KMS-11 (cell line): ENCODE data around the gene RPS18.
A peak's percentile ranks its signal among the peaks of the same experiment; 100 is the strongest.

Source experiments
- H2AFZ ChIP-seq: fragments of 200-600 bp; sonication (generic); 2 replicates; pipeline ENCODE4 v1.6.1; 2016; ENCODE audit warnings: antibody characterized with exemption, mixed run types, low read depth
- H3K27ac ChIP-seq: fragments of 200-600 bp; sonication (generic); 2 replicates; pipeline ENCODE4 v1.6.1; 2016; ENCODE audit warnings: mild to moderate bottlenecking, mixed run types
- H3K27me3 ChIP-seq: fragments of 200-600 bp; sonication (generic); 2 replicates; pipeline ENCODE4 v1.6.1; 2017; ENCODE audit warnings: mild to moderate bottlenecking, low read depth, mixed run types, moderate library complexity; ENCODE audit not compliant: insufficient read depth
- H3K36me3 ChIP-seq: fragments of 200-600 bp; sonication (generic); 2 replicates; pipeline ENCODE4 v1.6.1; 2017; ENCODE audit warnings: mild to moderate bottlenecking, mixed run types; ENCODE audit not compliant: insufficient read depth
- H3K4me1 ChIP-seq: fragments of 200-600 bp; sonication (generic); 2 replicates; pipeline ENCODE4 v1.6.1; 2016; ENCODE audit warnings: mild to moderate bottlenecking, low read depth, mixed run types; ENCODE audit not compliant: poor library complexity, severe bottlenecking
- H3K4me2 ChIP-seq: fragments of 200-600 bp; sonication (generic); 2 replicates; pipeline ENCODE4 v1.7.0; 2016; ENCODE audit warnings: mild to moderate bottlenecking, mixed run types
- H3K4me3 ChIP-seq: fragments of 200-600 bp; sonication (generic); IDR thresholded peaks from 2 replicates; pipeline ENCODE4 v1.6.1; 2017; ENCODE audit warnings: low read depth, low read length, mixed read lengths; ENCODE audit not compliant: insufficient read depth
- H3K79me2 ChIP-seq: fragments of 200-600 bp; sonication (generic); 2 replicates; pipeline ENCODE4 v1.6.1; 2016; ENCODE audit warnings: low read depth, mixed run types; ENCODE audit not compliant: insufficient read depth
- H3K9ac ChIP-seq: fragments of 200-600 bp; sonication (generic); 2 replicates; pipeline ENCODE4 v1.6.1; 2016; ENCODE audit warnings: mild to moderate bottlenecking, mixed run types
- H4K20me1 ChIP-seq: fragments of 200-600 bp; sonication (generic); 2 replicates; pipeline ENCODE4 v1.6.1; 2016; ENCODE audit warnings: mild to moderate bottlenecking, mixed run types; ENCODE audit not compliant: insufficient read depth
- TF ChIP-seq, protein P1 (sequence below): fragments of 200-600 bp; sonication (generic); conservative IDR thresholded peaks from 2 replicates; pipeline ENCODE4 v1.6.1; 2017; ENCODE audit warnings: low read depth, mild to moderate bottlenecking, antibody characterized with exemption, low read length, moderate library complexity, mixed read lengths

Gene RPS18

DNA sequence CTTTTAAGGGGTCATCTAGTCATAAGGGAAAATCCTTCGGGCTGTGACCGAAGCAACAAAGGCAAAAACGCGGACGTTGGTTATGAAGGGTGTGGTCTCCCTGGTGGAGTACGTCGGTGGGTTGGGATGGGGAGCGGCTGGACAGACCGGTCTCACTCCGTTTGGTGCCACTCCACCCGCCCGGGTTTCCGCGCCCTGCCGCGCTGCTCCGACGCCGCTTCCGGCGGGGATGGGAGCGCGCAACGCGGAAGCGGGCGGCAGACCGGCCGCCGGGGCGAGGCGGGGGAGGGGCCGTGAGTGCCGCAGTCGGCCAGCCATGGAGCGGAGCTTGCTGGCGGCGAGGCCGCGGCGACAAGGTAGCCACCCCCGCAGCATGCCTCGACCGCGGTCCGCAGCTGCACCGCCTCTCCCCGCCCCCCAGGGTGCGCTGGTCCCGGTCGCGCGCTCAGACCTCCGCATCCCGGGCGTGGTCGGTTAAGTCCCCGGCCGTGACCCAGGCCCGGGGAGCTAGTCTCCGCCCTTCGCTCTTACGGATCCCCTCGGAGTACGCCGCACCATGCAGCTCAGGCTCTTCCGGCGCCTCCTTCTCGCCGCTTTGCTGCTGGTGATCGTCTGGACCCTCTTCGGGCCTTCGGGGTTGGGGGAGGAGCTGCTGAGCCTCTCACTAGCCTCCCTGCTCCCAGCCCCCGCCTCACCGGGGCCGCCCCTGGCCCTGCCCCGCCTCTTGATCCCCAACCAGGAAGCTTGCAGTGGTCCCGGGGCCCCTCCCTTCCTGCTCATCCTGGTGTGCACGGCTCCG lies 5.2 kb downstream of the RPS18 start, which contains the start of gene B3GALT4:
B3GALT4 (plus strand) TSS at position 260 of the 799 bp plus-strand sequence; CDS start at position 557, 297 bp downstream.
- Histone ChIP-seq H3K9ac (no peak within 1 kb of the TSS), H3K4me2 (no peak within 1 kb of the TSS), H3K79me2 (peaks cover 35% of the 10 kb centered on the region), H4K20me1 (peaks cover 16% of the 10 kb centered on the region; the same call in 1 of the 2 replicates), H3K4me1 (peaks cover 24% of the 10 kb centered on the region), H2AFZ (no peak within 1 kb of the TSS), H3K27me3 (no peaks in the 10 kb centered on the region), H3K4me3 (no peak within 1 kb of the TSS), H3K27ac (no peak within 1 kb of the TSS; the same call in 1 of the 2 replicates), H3K36me3 (peaks cover 29% of the 10 kb centered on the region; the same call in 1 of the 2 replicates)
- TF ChIP-seq, protein P1, sequence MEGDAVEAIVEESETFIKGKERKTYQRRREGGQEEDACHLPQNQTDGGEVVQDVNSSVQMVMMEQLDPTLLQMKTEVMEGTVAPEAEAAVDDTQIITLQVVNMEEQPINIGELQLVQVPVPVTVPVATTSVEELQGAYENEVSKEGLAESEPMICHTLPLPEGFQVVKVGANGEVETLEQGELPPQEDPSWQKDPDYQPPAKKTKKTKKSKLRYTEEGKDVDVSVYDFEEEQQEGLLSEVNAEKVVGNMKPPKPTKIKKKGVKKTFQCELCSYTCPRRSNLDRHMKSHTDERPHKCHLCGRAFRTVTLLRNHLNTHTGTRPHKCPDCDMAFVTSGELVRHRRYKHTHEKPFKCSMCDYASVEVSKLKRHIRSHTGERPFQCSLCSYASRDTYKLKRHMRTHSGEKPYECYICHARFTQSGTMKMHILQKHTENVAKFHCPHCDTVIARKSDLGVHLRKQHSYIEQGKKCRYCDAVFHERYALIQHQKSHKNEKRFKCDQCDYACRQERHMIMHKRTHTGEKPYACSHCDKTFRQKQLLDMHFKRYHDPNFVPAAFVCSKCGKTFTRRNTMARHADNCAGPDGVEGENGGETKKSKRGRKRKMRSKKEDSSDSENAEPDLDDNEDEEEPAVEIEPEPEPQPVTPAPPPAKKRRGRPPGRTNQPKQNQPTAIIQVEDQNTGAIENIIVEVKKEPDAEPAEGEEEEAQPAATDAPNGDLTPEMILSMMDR = 0 out of 2 replicates have a peak, but pooled peaks have one; percentile 19

DNA sequence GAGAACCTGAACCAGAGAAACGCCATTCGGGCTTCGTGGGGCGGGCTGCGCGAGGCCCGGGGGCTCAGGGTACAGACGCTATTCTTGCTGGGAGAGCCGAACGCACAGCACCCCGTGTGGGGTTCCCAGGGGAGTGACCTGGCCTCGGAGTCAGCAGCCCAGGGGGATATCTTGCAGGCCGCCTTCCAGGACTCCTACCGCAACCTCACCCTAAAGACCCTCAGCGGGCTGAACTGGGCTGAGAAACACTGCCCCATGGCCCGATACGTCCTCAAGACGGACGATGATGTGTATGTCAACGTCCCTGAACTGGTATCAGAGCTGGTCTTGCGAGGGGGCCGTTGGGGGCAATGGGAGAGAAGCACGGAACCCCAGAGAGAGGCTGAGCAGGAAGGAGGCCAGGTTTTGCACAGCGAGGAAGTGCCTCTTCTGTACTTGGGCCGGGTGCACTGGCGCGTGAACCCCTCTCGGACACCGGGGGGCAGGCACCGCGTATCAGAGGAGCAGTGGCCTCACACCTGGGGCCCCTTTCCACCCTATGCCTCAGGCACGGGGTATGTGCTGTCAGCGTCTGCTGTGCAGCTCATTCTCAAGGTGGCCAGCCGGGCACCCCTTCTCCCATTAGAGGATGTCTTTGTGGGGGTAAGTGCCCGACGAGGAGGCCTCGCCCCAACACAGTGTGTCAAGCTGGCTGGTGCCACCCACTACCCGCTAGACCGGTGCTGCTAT lies 6.0 kb downstream of the RPS18 start:
- Histone ChIP-seq H3K4me3 (no peak overlapping the region), H2AFZ (no peak overlapping the region), H3K27me3 (no peaks in the 10 kb centered on the region), H3K27ac (no peak overlapping the region), H3K79me2 (peaks cover 27% of the 10 kb centered on the region), H3K4me1 (peaks cover 24% of the 10 kb centered on the region), H3K9ac (no peak overlapping the region), H3K36me3 (peaks cover 26% of the 10 kb centered on the region; the same call in 1 of the 2 replicates), H3K4me2 (no peak overlapping the region), H4K20me1 (peaks cover 16% of the 10 kb centered on the region; the same call in 1 of the 2 replicates)
- TF ChIP-seq, protein P1 = no peak

DNA sequence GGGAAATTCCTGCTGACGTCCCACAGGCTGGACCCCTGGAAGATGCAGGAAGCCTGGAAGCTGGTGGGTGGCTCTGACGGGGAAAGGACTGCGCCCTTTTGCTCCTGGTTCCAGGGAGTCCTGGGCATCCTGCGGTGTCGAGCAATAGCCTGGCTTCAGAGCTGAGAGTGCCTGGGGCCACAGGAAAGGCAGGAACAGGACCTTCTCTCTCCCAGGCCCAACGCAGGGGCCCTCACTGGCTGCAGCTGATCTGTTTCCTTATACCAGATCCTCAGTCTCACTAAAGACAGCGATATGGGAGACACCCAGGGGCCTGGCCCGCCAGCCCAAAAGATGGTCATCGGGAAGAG lies 6.5 kb downstream of the RPS18 start:
- H3K4me1 ChIP-seq = peaks cover 19% of the 10 kb centered on the region
- peaks cover 12% of the 10 kb centered on the region; the same call in 1 of the 2 replicates for H4K20me1 ChIP-seq
- no peak overlapping the region for H3K4me2 ChIP-seq
- no peak overlapping the region for H3K4me3 ChIP-seq
- H3K36me3 ChIP-seq = peaks cover 21% of the 10 kb centered on the region; the same call in 1 of the 2 replicates
- TF ChIP-seq, protein P1 = no peak
- no peak overlapping the region for H3K9ac ChIP-seq
- peaks cover 22% of the 10 kb centered on the region for H3K79me2 ChIP-seq
- H3K27me3 ChIP-seq = no peaks in the 10 kb centered on the region
- H3K27ac ChIP-seq = no peak overlapping the region
- H2AFZ ChIP-seq = no peak overlapping the region

DNA sequence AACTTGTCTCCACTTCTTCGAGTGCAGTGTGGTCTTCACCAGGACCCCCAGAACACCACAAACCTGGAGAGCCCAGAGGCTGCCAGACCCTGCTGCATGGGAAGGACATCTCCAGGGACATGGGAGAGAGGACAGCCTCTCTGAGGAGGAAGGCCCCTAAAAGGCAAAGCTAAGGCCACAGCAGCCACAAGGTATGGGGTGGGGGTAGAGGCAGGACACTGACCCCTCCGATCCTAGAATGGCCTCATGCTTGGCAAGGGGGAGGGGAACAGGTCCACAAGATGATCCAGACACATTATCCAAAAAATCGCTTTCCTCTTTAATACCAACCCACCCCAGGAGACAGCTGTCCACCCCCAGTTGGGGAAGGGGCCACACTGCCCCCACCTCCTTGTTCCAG lies 6.9 kb downstream of the RPS18 start:
- Histone ChIP-seq H3K79me2 (peaks cover 17% of the 10 kb centered on the region), H4K20me1 (peaks cover 8% of the 10 kb centered on the region; the same call in 1 of the 2 replicates), H3K4me3 (no peak overlapping the region), H2AFZ (no peak overlapping the region), H3K36me3 (peaks cover 17% of the 10 kb centered on the region; the same call in 1 of the 2 replicates), H3K4me2 (no peak overlapping the region), H3K4me1 (peaks cover 14% of the 10 kb centered on the region), H3K27ac (no peak overlapping the region), H3K9ac (no peak overlapping the region), H3K27me3 (no peaks in the 10 kb centered on the region)
- TF ChIP-seq, protein P1 = no peak
